SK-N-SH treated with all-trans-retinoic acid at 6 μM for 48 hours (cell line): Measurements from ENCODE around the gene LRP5.

Experiments
- ARNTL ChIP-seq: fragments of 450-650 bp; formaldehyde crosslinking; IDR thresholded peaks from 2 replicates; pipeline ENCODE4 v1.5.0; 2020; ENCODE audit warnings: low read depth, mild to moderate bottlenecking, moderate library complexity, borderline replicate concordance
- RARB ChIP-seq: fragments of 250-450 bp; sonication (Bioruptor Pico); IDR thresholded peaks from 2 replicates; pipeline ENCODE4 v1.8.0; 2021; ENCODE audit warnings: mild to moderate bottlenecking, moderate library complexity
- ZNF565 ChIP-seq: fragments of 450-650 bp; formaldehyde crosslinking; conservative IDR thresholded peaks from 2 replicates; pipeline ENCODE4 v1.5.0; 2020; ENCODE audit warnings: low read depth, mild to moderate bottlenecking, moderate library complexity

DNA sequence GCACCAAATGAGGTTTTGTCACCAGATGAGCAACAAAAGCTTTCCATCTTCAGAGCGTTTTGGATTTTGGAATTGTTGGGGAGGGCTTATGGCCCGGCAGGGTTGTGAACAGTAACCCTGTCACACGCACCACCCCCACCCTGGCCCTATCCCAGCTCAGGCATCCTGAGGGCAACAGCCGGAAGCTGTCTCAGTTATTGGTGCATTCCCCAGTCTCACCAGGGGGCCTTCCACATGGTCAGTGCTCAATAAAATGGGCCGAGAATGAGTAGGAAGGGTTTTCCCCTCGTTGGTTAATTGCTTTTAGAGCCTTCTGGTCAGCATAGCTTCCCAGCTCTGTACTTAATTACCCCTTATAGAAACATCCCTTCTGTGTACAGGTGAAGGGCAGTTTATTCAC, 46.0 kb downstream of the LRP5 start:
- TF ChIP-seq ARNTL (CRISPR knock-in tag) (no peak), RARB (CRISPR knock-in tag) (no peak), ZNF565 (CRISPR knock-in tag) (no peak)
